Prostate gland (tissue), 2 donors: Measurements from ENCODE around the gene DNM2.

Experiments
- POLR2A ChIP-seq: fragments of 450-650 bp; IDR thresholded peaks from one replicate; pipeline ENCODE4 v1.6.1; 2016; ENCODE audit warnings: antibody characterized with exemption, mild to moderate bottlenecking
- POLR2AphosphoS5 ChIP-seq: sonication (generic); formaldehyde crosslinking; IDR thresholded peaks from one replicate; pipeline ENCODE4 v1.6.1; 2017; ENCODE audit warnings: antibody characterized with exemption
- TF ChIP-seq, protein P1 (sequence below), 4 experiments: fragments of 200-600 bp in 2 of 4; fragments of 450-650 bp in 2 of 4; sonication (generic) in 2 of 4; IDR thresholded peaks; 1 replicate in 3 of 4; 2 replicates in 1 of 4; pipeline ENCODE4 v1.5.1; 2016 to 2019; ENCODE audit warnings: antibody characterized with exemption in 4 of 4, mild to moderate bottlenecking in 2 of 4, moderate library complexity in 2 of 4

DNA sequence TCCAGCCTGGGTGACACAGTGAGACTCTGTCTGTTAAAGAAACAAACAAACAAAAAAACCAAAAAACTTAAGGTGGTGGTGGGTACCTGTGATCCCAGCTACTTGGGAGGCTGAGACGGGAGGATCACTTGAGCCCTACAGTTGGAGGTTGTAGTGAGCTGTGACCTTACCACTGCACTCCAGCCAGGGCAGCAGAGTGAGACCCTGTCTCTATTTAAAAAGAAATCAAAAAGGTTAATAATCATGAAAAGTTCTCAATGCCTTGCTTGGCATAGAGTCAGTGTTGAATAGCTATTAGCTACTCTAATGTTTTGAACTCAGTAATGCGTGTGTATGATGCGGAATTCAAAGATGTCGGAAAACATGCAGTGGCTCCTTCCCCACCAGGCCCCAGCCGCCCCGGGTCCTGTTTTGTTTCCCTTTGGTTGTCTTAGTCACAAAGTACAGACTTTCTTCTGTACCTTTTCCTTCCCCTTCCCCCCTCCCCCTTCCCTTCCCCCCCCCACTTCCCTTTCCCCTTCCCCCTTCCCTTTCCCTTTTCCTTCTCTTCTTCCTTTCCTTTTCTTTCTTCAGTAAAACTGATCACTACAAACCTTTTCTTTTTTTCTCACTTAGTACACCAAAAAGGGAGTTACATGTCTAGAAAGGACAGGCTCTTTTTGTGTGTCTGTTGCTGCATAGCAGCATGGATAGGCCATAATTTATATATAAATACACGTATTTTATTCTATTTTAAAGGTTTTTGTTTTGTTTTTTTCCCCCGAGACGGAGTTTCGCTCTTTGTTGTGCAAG is 35.2 kb downstream of the DNM2 start:
- no peak for TF ChIP-seq POLR2A
- TF ChIP-seq, protein P1, sequence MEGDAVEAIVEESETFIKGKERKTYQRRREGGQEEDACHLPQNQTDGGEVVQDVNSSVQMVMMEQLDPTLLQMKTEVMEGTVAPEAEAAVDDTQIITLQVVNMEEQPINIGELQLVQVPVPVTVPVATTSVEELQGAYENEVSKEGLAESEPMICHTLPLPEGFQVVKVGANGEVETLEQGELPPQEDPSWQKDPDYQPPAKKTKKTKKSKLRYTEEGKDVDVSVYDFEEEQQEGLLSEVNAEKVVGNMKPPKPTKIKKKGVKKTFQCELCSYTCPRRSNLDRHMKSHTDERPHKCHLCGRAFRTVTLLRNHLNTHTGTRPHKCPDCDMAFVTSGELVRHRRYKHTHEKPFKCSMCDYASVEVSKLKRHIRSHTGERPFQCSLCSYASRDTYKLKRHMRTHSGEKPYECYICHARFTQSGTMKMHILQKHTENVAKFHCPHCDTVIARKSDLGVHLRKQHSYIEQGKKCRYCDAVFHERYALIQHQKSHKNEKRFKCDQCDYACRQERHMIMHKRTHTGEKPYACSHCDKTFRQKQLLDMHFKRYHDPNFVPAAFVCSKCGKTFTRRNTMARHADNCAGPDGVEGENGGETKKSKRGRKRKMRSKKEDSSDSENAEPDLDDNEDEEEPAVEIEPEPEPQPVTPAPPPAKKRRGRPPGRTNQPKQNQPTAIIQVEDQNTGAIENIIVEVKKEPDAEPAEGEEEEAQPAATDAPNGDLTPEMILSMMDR (IDR thresholded peaks at IDR 0.05): no peak
- no peak for TF ChIP-seq POLR2AphosphoS5
